Hematopoietic multipotent progenitor cell treated with erythropoietin and hydrocortisone succinate and interleukin-3 and kit ligand, for 8 days (in vitro differentiated cells): ENCODE data around the gene ACSM3.
"Not testable (repeated sequence)": the region's sequence is repeated elsewhere in the genome, so short reads cannot be mapped to it uniquely, and the experiment has no call there.

Experiments
- DNase-seq: peaks from one replicate; pipeline ENCODE4 v3.0.0-alpha.2; 2015

Gene ACSM3

GRCh38 chr16:20763461-20764232 lies at the start of gene ACSM3:
ACSM3 (plus strand) TSS chr16:20764014; CDS start chr16:20770035, 6,021 bp downstream.
- peak; percentile 92 for DNase-seq

GRCh38 chr16:20717718-20718117 lies 46.1 kb upstream of the ACSM3 start:
- not testable (repeated sequence) for DNase-seq

- no peak for DNase-seq
These were observed 43.6 kb upstream of the ACSM3 start for GRCh38 chr16:20720251-20720650.

- no peak for DNase-seq
These were observed 37.2 kb upstream of the ACSM3 start for GRCh38 chr16:20726661-20727060.

- no peak for DNase-seq
These were observed 36.6 kb upstream of the ACSM3 start for GRCh38 chr16:20727181-20727580.

GRCh38 chr16:20729141-20729540 lies 34.7 kb upstream of the ACSM3 start:
- DNase-seq: no peak

GRCh38 chr16:20734056-20734455 lies 29.8 kb upstream of the ACSM3 start:
- no peak for DNase-seq

GRCh38 chr16:20734782-20735181 lies 29.0 kb upstream of the ACSM3 start:
- no peak for DNase-seq

GRCh38 chr16:20735490-20735889 lies 28.3 kb upstream of the ACSM3 start:
- no peak for DNase-seq

GRCh38 chr16:20740007-20740883 lies 23.6 kb upstream of the ACSM3 start:
- peak; percentile 69 for DNase-seq

- DNase-seq: peak; percentile 88
These were observed 22.8 kb upstream of the ACSM3 start for GRCh38 chr16:20740901-20741521.

- DNase-seq: peak; percentile 97
These were observed 22.1 kb upstream of the ACSM3 start, which contains the start of gene THUMPD1 for GRCh38 chr16:20741554-20742285. THUMPD1 (minus strand) TSS chr16:20741818; CDS start chr16:20741739, 79 bp downstream.

- DNase-seq: no peak
These were observed 20.2 kb upstream of the ACSM3 start for GRCh38 chr16:20743591-20743990.

GRCh38 chr16:20744922-20745440 lies 18.8 kb upstream of the ACSM3 start:
- peak; percentile 86 for DNase-seq

- no peak for DNase-seq
These were observed 17.4 kb upstream of the ACSM3 start for GRCh38 chr16:20746461-20746860.

- DNase-seq: peak; percentile 96
These were observed 16.6 kb upstream of the ACSM3 start for GRCh38 chr16:20747030-20747816.

GRCh38 chr16:20749474-20749873 lies 14.3 kb upstream of the ACSM3 start:
- no peak for DNase-seq

- no peak for DNase-seq
These were observed 13.3 kb upstream of the ACSM3 start for GRCh38 chr16:20750558-20750957.

GRCh38 chr16:20753727-20754126 lies 10.1 kb upstream of the ACSM3 start:
- DNase-seq: no peak

- DNase-seq: no peak
These were observed 8.6 kb upstream of the ACSM3 start for GRCh38 chr16:20755238-20755637.

GRCh38 chr16:20755799-20756198 lies 8.0 kb upstream of the ACSM3 start:
- not testable (repeated sequence) for DNase-seq

GRCh38 chr16:20760346-20760745 lies 3.5 kb upstream of the ACSM3 start:
- peak; percentile 60 for DNase-seq
